HG03520 (cell line): ENCODE measurements around the gene ZRANB1.

Experiments
- ATAC-seq: cut with Tn5 transposase; IDR thresholded peaks from one replicate; pipeline ENCODE4 v1.9.1; 2021; ENCODE audit warnings: mild to moderate bottlenecking, moderate library complexity; ENCODE audit not compliant: unreplicated experiment

Gene ZRANB1

GRCh38 chr10:125033146-125033924 lies 91.4 kb downstream of the ZRANB1 start:
- no peak for ATAC-seq

DNA sequence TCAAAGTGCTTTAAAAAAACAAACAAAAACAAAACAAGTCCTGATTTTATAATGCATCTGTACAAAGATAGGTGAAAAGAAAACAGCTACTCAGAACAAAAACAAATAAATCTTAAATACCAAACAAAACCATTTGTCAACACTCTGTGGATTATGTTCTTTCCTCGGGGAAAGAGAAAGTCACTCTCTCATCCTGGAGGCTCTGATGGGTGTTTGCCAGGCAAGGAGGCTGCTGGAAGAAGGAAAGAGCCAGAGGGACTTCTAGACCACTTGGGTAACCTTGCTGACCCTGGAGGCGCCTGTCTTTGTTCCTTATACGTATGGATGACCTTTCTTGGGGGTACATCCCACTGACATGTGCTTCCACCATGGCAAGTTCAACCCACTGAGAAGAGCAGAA lies 92.8 kb downstream of the ZRANB1 start:
- ATAC-seq, result no peak

DNA sequence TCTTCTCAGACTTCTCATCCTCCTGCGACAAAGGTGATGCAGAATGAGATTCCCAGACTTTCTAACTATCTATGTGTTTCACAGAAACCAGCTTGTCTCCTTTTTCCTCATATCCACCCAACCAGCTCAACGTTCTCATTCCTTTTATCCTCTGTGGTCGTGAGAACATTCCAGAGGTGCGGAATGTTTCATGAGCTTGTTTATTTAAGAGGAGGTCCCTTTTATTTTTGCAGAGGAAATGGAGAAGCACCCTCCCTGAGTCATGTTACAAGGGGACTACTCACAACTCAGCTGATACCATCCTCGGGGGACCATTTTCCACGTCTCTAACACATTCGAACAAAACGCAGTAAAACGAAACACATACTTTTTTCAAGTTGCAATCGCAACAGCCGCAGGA lies 93.2 kb downstream of the ZRANB1 start:
- no peak for ATAC-seq

DNA sequence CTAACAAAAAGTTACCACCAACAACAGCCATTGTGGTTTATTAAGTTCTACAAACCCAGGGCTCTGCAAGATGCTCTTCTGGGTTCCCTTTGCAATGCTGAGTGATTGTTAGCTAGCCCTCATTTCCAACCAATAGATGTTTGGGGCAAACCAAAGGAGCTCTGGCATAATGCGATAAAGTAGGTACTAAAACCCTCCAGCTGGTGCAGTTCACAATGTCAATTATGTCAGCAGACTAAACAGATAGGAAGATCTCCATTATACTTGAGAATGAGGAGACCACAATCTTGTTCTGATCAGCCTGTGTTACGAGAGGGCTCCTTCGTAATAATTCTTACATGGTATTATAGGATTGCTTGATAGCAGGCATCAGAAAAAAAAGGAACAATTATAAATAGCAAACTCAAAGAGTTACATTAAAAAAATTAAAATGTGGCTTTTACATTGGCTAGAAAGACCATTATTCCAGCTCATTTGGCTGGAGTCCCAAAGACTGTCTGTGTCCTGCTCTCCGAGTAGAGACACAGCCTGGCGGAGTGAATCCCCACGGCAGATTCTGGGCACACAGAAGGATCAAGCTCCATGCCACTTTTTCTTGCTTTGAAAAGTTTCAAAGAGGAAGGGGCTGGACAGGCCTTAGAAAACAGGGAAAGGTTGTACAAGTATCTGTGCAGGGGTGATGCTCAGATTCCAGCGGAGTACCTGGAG lies 93.8 kb downstream of the ZRANB1 start:
- no peak for ATAC-seq

DNA sequence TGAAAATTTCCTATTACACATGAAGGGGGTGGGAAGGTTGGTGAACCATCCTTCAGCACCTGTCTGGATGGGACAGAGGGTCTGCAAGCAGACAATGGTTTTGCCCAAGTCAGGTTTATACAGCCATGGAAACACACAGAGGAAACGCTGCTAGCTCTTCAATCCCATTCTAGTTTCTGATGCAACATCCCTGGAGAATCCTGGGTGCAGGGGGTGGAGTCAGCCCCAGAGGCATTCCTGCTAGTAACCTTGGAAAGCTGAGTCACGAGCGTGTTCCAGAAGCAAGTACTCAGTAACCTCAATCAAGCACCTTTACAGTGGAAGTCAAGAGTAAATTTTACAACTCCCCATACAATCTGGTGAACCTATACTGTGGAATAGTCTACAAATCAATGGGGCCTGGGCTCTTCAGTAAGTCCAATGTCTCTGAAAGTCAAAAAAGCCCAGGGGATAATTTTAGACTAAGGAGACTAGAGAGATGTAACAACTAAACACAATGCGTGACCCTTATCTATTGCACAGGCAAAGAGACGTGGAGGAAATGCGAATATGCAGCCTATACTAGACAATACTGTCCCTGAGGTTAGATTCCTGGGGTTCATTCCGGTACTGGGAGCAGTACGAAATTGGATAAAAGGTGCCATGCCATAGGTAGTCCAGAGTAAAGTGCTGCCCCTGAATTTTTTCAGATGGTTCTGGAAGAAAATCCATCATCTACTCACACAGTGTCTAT lies 95.4 kb downstream of the ZRANB1 start:
- ATAC-seq, result no peak
